Thymus (tissue), 11 donors: ENCODE measurements around the gene ODAD3. TPM values are rescaled to one million over a fixed set of nuclear protein-coding genes. Genes with fewer than 3 reads are reported as not detected.

Source experiments
- DNase-seq, 9 donors: peaks; one replicate each; pipeline ENCODE4 v3.0.0-alpha.2; 2013; ENCODE audit warnings: low spot score in 9 of 9, low read depth in 6 of 9, missing footprints in 1 of 9
- H3K27ac ChIP-seq, 2 donors: one replicate each; pipeline ENCODE4 v1.5.1; 2013; ENCODE audit warnings: control low read depth in 1 of 2, low read depth in 1 of 2, low read length in 1 of 2, mild to moderate bottlenecking in 1 of 2, moderate library complexity in 1 of 2
- H3K27me3 ChIP-seq, 2 donors: one replicate each; pipeline ENCODE4 v1.5.1; 2013; ENCODE audit warnings: low read length in 1 of 2; ENCODE audit not compliant: control insufficient read depth in 2 of 2, insufficient read depth in 1 of 2
- H3K36me3 ChIP-seq, 2 donors: one replicate each; pipeline ENCODE4 v1.5.1; 2013; ENCODE audit warnings: low read length in 1 of 2, mild to moderate bottlenecking in 1 of 2, moderate library complexity in 1 of 2; ENCODE audit not compliant: control insufficient read depth in 2 of 2, insufficient read depth in 2 of 2
- H3K4me1 ChIP-seq, 2 donors: one replicate each; pipeline ENCODE4 v1.5.1; 2013; ENCODE audit warnings: low read length in 2 of 2; ENCODE audit not compliant: control insufficient read depth in 2 of 2, insufficient read depth in 2 of 2
- H3K4me3 ChIP-seq, 2 donors: one replicate each; pipeline ENCODE4 v1.5.1; 2013; ENCODE audit warnings: low read length in 2 of 2, control low read depth in 1 of 2, mild to moderate bottlenecking in 1 of 2
- H3K9me3 ChIP-seq, 2 donors: one replicate each; pipeline ENCODE4 v1.5.1; 2013; ENCODE audit warnings: low read length in 1 of 2, mild to moderate bottlenecking in 1 of 2; ENCODE audit not compliant: control insufficient read depth in 2 of 2, insufficient read depth in 1 of 2
- WGBS: extraction: QIAGEN DNeasy Blood & Tissue Kit; methylation state at CpG from one replicate; pipeline ENCODE4 v1.1.7; 2013; 5-methylcytosine and 5-hydroxymethylcytosine counted together
- polyA plus RNA-seq: library from polyadenylated mRNA; stranded (reverse); fragments of 200-250 nt; gene quantifications from one replicate; pipeline ENCODE4 v1.2.3, GENCODE V29; 2013
- total RNA-seq: library from RNA; stranded (reverse); fragments of 120-200 nt; gene quantifications from one replicate; pipeline ENCODE4 v1.2.4, GENCODE V29; 2013
- donor health status: healthy.

Gene ODAD3
- total and polyA plus RNA-seq, 2 donors = 0.09 to 0.64 TPM

- peaks cover 6 to 14% of the 10 kb centered on the region in 2 donors for H3K36me3 ChIP-seq
- peaks cover 21 to 55% of the 10 kb centered on the region in 2 donors for H3K4me1 ChIP-seq
- H3K4me3 ChIP-seq = no peak overlapping the region
- peaks cover 6 to 10% of the 10 kb centered on the region in 2 donors for H3K27me3 ChIP-seq
- H3K9me3 ChIP-seq = peaks cover 0 to 8% of the 10 kb centered on the region in 2 donors
- peak in 1 of 9 donors; percentile 51 for DNase-seq
- H3K27ac ChIP-seq = peak overlapping the region; percentile 14 to 53
These were observed 57.7 kb downstream of the ODAD3 start for GRCh38 chr19:11377237-11377636.

- H3K9me3 ChIP-seq = no peaks in the 10 kb centered on the region
- peaks cover 6 to 14% of the 10 kb centered on the region in 2 donors for H3K36me3 ChIP-seq
- peaks cover 19 to 40% of the 10 kb centered on the region in 2 donors for H3K4me1 ChIP-seq
- H3K27ac ChIP-seq = peak overlapping the region; percentile 98
- peak in 8 of 9 donors; percentile 55 to 93 (median 82) for DNase-seq
- H3K4me3 ChIP-seq = peak overlapping the region; percentile 72 to 90
- 8% methylated on average over 27 of the region's 27 CpGs for WGBS
- no peaks in the 10 kb centered on the region for H3K27me3 ChIP-seq
These were observed 59.6 kb downstream of the ODAD3 start for GRCh38 chr19:11375143-11375948.

GRCh38 chr19:11374433-11375142, 60.3 kb downstream of the ODAD3 start, which contains the start of gene SWSAP1:
TSS of gene SWSAP1 (plus strand) at chr19:11374666. CDS start at chr19:11374681, 15 bp downstream.
- Histone ChIP-seq H3K4me3 (peak within 1 kb of the TSS; percentile 72 to 90), H3K4me1 (peaks cover 14 to 35% of the 10 kb centered on the region in 2 donors), H3K27me3 (no peaks in the 10 kb centered on the region), H3K9me3 (no peaks in the 10 kb centered on the region), H3K27ac (peak within 1 kb of the TSS; percentile 98 to 99), H3K36me3 (peaks cover 6 to 14% of the 10 kb centered on the region in 2 donors)
- peak; percentile 97 to 100 (median 98) for DNase-seq
- WGBS = under 1% methylated on average over 44 of the region's 44 CpGs

GRCh38 chr19:11373885-11374432, 61.0 kb downstream of the ODAD3 start:
- Histone ChIP-seq H3K27ac (peak overlapping the region; percentile 46 to 95), H3K4me1 (peaks cover 14 to 35% of the 10 kb centered on the region in 2 donors), H3K27me3 (no peaks in the 10 kb centered on the region), H3K4me3 (peak overlapping the region; percentile 72 to 90), H3K9me3 (no peaks in the 10 kb centered on the region), H3K36me3 (peaks cover 6 to 14% of the 10 kb centered on the region in 2 donors)
- WGBS = 10% methylated on average over 11 of the region's 11 CpGs
- no peak for DNase-seq

GRCh38 chr19:11373166-11373884, 61.6 kb downstream of the ODAD3 start:
- H3K27ac ChIP-seq = no peak overlapping the region
- 61% methylated on average over 10 of the region's 10 CpGs for WGBS

GRCh38 chr19:11370744-11371143, 64.2 kb downstream of the ODAD3 start:
- no peak for DNase-seq
- no peaks in the 10 kb centered on the region for H3K27me3 ChIP-seq
- H3K27ac ChIP-seq = no peak overlapping the region
- peaks cover 7 to 18% of the 10 kb centered on the region in 2 donors for H3K4me1 ChIP-seq
- peaks cover 0 to 5% of the 10 kb centered on the region in 2 donors for H3K36me3 ChIP-seq
- 98% methylated on average over 2 of the region's 2 CpGs for WGBS
- H3K4me3 ChIP-seq = no peak overlapping the region
- H3K9me3 ChIP-seq = no peaks in the 10 kb centered on the region

More at GRCh38 chr19:11373166-11373884, 61.6 kb downstream of the ODAD3 start:
- Histone ChIP-seq H3K27me3 (no peaks in the 10 kb centered on the region), H3K4me3 (no peak overlapping the region), H3K36me3 (peaks cover 6 to 10% of the 10 kb centered on the region in 2 donors), H3K9me3 (no peaks in the 10 kb centered on the region), H3K4me1 (peaks cover 14 to 35% of the 10 kb centered on the region in 2 donors)
- DNase-seq = peak in 1 of 9 donors; percentile 28

Other genes starting within 250 kb of the ODAD3 start
- gene KANK2, start 237.6 kb downstream of the ODAD3 start, total RNA-seq = 12.3 TPM
- 18.3 TPM for gene KANK2, start 237.6 kb downstream of the ODAD3 start, polyA plus RNA-seq
- not detected for gene ANGPTL8, start 195.5 kb downstream of the ODAD3 start, total RNA-seq
- gene ANGPTL8, start 195.5 kb downstream of the ODAD3 start, polyA plus RNA-seq = 0.16 TPM
- gene DOCK6, start 172.6 kb downstream of the ODAD3 start, total RNA-seq = 3.9 TPM
- 20.8 TPM for gene DOCK6, start 172.6 kb downstream of the ODAD3 start, polyA plus RNA-seq
- gene TSPAN16, start 139.0 kb downstream of the ODAD3 start, total RNA-seq = not detected
- gene TSPAN16, start 139.0 kb downstream of the ODAD3 start, polyA plus RNA-seq = not detected
- 5.1 TPM for gene RAB3D, start 95.5 kb downstream of the ODAD3 start, total RNA-seq
- 7.8 TPM for gene RAB3D, start 95.5 kb downstream of the ODAD3 start, polyA plus RNA-seq
- 54.5 TPM for gene TMEM205, start 88.9 kb downstream of the ODAD3 start, total RNA-seq
- 75.2 TPM for gene TMEM205, start 88.9 kb downstream of the ODAD3 start, polyA plus RNA-seq
- gene CCDC159, start 88.6 kb downstream of the ODAD3 start, total RNA-seq = 9.4 TPM
- gene CCDC159, start 88.6 kb downstream of the ODAD3 start, polyA plus RNA-seq = 56.9 TPM
- gene PLPPR2, start 79.7 kb downstream of the ODAD3 start, total RNA-seq = 1.3 TPM
- gene PLPPR2, start 79.7 kb downstream of the ODAD3 start, polyA plus RNA-seq = 9.7 TPM
- 3.3 TPM for gene SWSAP1, start 60.5 kb downstream of the ODAD3 start, total RNA-seq
- 5.9 TPM for gene SWSAP1, start 60.5 kb downstream of the ODAD3 start, polyA plus RNA-seq
- 3.1 TPM for gene EPOR, start 50.8 kb downstream of the ODAD3 start, total RNA-seq
- 5.0 TPM for gene EPOR, start 50.8 kb downstream of the ODAD3 start, polyA plus RNA-seq
- 0.28 TPM for gene RGL3, start 15.8 kb downstream of the ODAD3 start, total RNA-seq
- 5.3 TPM for gene RGL3, start 15.8 kb downstream of the ODAD3 start, polyA plus RNA-seq
- gene PRKCSH, start 514 bp upstream of the ODAD3 start, total RNA-seq = 62.9 TPM
- 108 TPM for gene PRKCSH, start 514 bp upstream of the ODAD3 start, polyA plus RNA-seq
- gene ELAVL3, start 45.9 kb upstream of the ODAD3 start, total RNA-seq = 0.09 TPM
- gene ELAVL3, start 45.9 kb upstream of the ODAD3 start, polyA plus RNA-seq = 0.05 TPM
- 6.9 TPM for gene ZNF653, start 70.7 kb upstream of the ODAD3 start, total RNA-seq
- gene ZNF653, start 70.7 kb upstream of the ODAD3 start, polyA plus RNA-seq = 14.1 TPM
- 26.3 TPM for gene ECSIT, start 94.0 kb upstream of the ODAD3 start, total RNA-seq
- 31.0 TPM for gene ECSIT, start 94.0 kb upstream of the ODAD3 start, polyA plus RNA-seq
- gene CNN1, start 103.7 kb upstream of the ODAD3 start, total RNA-seq = 0.47 TPM
- gene CNN1, start 103.7 kb upstream of the ODAD3 start, polyA plus RNA-seq = 51.8 TPM
- gene ELOF1, start 124.1 kb upstream of the ODAD3 start, total RNA-seq = 54.9 TPM
- gene ELOF1, start 124.1 kb upstream of the ODAD3 start, polyA plus RNA-seq = 62.4 TPM
- gene ACP5, start 142.5 kb upstream of the ODAD3 start, total RNA-seq = 34.4 TPM
- 48.2 TPM for gene ACP5, start 142.5 kb upstream of the ODAD3 start, polyA plus RNA-seq
- 18.4 TPM for gene ZNF627, start 162.4 kb upstream of the ODAD3 start, total RNA-seq
- gene ZNF627, start 162.4 kb upstream of the ODAD3 start, polyA plus RNA-seq = 13.7 TPM